Neutrophil (primary cell): ENCODE data around the gene DEFB114.

Source experiments
- H3K27ac ChIP-seq: fragments of 200-600 bp; sonication (generic); 2 replicates; pipeline ENCODE4 v1.5.1; 2016; ENCODE audit warnings: mild to moderate bottlenecking, moderate library complexity
- H3K27me3 ChIP-seq: fragments of 200-600 bp; sonication (generic); 2 replicates; pipeline ENCODE4 v1.6.0; 2016; ENCODE audit warnings: mild to moderate bottlenecking
- H3K36me3 ChIP-seq: fragments of 200-600 bp; sonication (generic); 2 replicates; pipeline ENCODE4 v1.5.1; 2017
- H3K4me1 ChIP-seq, 2 experiments: fragments of 200-600 bp in 1 of 2; sonication (generic) in 1 of 2; 1 replicate in 1 of 2; 2 replicates in 1 of 2; pipeline versions ENCODE4 v1.5.1 to v1.6.1; 2013 to 2016; ENCODE audit warnings: low read depth in 1 of 2, low read length in 1 of 2, mild to moderate bottlenecking in 1 of 2, moderate library complexity in 1 of 2; ENCODE audit not compliant: control insufficient read depth in 1 of 2, insufficient read depth in 1 of 2
- H3K4me3 ChIP-seq, 2 experiments: fragments of 200-600 bp in 1 of 2; sonication (generic) in 1 of 2; 1 replicate in 1 of 2; 2 replicates in 1 of 2; pipeline ENCODE4 v1.5.1; 2013 to 2016; ENCODE audit warnings: low read depth in 1 of 2, low read length in 1 of 2, mild to moderate bottlenecking in 1 of 2, moderate library complexity in 1 of 2
- H3K9me3 ChIP-seq: fragments of 200-600 bp; sonication (generic); 2 replicates; pipeline ENCODE4 v1.5.1; 2016
- TF ChIP-seq, protein P1 (sequence below): fragments of 200-600 bp; sonication (generic); IDR thresholded peaks from 2 replicates; pipeline ENCODE4 v1.5.1; 2016; ENCODE audit warnings: antibody characterized with exemption

DEFB114 gene

DNA sequence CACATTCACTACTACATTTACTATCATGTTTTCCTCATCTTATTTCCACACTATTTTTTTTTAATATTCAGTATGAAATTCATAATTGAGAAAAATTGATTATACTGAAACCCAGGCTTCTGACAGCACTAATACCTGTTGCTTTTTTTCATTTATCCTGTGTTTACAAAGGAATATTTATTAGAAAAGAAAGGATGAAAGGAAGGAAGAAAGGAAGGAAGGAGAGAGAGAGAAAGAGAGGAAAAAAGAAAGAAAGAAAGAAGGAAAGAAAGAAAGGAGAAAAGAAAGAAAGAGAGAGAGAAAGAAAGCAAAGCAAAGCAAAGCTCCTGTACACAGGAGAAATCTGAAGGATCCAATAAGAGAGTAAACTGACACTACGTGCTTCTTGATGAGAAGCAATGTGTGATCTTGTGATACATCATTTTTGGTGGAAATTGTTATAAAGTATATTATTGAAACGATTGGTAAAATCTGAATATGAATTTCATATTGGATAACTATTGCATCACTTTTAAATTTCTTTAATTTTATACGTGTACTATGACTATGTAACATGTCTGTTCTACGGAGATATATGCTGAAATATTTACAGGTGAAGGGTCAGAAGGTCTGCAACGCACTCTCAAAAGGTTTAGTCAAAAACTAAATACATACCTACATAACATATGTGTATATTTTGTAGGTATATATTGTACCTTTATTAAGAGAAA is 43.9 kb downstream of the DEFB114 start:
- Histone ChIP-seq H3K27me3 (no peaks in the 10 kb centered on the region), H3K4me3 (no peak overlapping the region), H3K36me3 (no peaks in the 10 kb centered on the region), H3K4me1 (no peaks in the 10 kb centered on the region), H3K9me3 (no peaks in the 10 kb centered on the region), H3K27ac (no peak overlapping the region)
- TF ChIP-seq, protein P1, sequence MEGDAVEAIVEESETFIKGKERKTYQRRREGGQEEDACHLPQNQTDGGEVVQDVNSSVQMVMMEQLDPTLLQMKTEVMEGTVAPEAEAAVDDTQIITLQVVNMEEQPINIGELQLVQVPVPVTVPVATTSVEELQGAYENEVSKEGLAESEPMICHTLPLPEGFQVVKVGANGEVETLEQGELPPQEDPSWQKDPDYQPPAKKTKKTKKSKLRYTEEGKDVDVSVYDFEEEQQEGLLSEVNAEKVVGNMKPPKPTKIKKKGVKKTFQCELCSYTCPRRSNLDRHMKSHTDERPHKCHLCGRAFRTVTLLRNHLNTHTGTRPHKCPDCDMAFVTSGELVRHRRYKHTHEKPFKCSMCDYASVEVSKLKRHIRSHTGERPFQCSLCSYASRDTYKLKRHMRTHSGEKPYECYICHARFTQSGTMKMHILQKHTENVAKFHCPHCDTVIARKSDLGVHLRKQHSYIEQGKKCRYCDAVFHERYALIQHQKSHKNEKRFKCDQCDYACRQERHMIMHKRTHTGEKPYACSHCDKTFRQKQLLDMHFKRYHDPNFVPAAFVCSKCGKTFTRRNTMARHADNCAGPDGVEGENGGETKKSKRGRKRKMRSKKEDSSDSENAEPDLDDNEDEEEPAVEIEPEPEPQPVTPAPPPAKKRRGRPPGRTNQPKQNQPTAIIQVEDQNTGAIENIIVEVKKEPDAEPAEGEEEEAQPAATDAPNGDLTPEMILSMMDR: no peak

- no peaks in the 10 kb centered on the region for H3K4me1 ChIP-seq
- H3K9me3 ChIP-seq: no peaks in the 10 kb centered on the region
- H3K36me3 ChIP-seq: no peaks in the 10 kb centered on the region
- no peak overlapping the region for H3K4me3 ChIP-seq
- TF ChIP-seq, protein P1: no peak
- no peak overlapping the region for H3K27ac ChIP-seq
- no peaks in the 10 kb centered on the region for H3K27me3 ChIP-seq
These were observed 44.7 kb downstream of the DEFB114 start for GRCh38 chr6:49919261-49919660.

DNA sequence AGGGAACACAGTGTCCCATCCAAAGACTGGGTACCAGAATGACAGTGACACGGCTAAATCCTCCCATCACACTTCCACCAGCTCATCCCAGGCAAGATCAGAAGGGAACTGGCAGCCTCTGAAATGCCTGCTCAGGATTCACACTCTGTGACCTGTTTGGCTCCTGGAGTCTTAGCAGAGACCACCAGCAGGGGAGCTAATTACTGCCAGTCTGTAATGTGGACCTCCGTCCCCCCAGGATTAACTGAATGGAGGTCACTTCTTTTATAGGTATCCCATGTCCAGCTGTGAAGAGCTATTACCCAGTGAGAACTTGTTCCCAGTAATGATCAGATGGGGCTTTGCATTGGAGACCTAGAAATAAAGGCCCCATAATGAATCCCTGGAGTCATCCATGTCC is 45.2 kb downstream of the DEFB114 start:
- no peaks in the 10 kb centered on the region for H3K36me3 ChIP-seq
- TF ChIP-seq, protein P1: no peak

DNA sequence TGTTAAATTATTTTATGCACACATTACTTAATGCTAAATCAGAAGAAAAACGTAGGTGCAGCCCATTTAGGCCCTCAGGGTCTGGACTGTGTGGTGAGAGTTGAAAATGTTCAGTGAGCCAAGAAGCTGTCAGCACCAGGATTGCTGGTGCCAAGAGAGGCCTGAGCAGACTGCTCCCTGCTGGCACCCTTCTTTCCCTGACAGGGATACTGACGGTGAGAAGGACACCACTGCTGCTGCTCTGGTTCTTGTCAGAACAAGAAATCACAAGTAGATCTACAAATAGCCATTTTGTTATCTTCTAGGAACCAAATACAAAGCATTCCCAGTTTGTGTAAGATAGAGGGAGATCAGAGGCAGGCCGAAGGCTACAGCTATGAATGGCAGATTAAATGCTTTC is 48.9 kb downstream of the DEFB114 start:
- Histone ChIP-seq H3K27me3 (no peaks in the 10 kb centered on the region), H3K4me1 (no peaks in the 10 kb centered on the region), H3K9me3 (no peaks in the 10 kb centered on the region), H3K36me3 (no peaks in the 10 kb centered on the region), H3K4me3 (no peak overlapping the region), H3K27ac (no peak overlapping the region)
- TF ChIP-seq, protein P1: no peak

More for the DNA sequence above, 45.2 kb downstream of the DEFB114 start:
- H3K9me3 ChIP-seq: no peaks in the 10 kb centered on the region
- H3K27me3 ChIP-seq: no peaks in the 10 kb centered on the region
- H3K4me3 ChIP-seq: no peak overlapping the region
- H3K27ac ChIP-seq: no peak overlapping the region
- H3K4me1 ChIP-seq: no peaks in the 10 kb centered on the region

GRCh38 chr6:49913636-49914375 is 50.2 kb downstream of the DEFB114 start:
- no peak overlapping the region for H3K4me3 ChIP-seq
- no peak overlapping the region for H3K27ac ChIP-seq
- no peaks in the 10 kb centered on the region for H3K4me1 ChIP-seq
- no peaks in the 10 kb centered on the region for H3K9me3 ChIP-seq
- TF ChIP-seq, protein P1: no peak
- H3K36me3 ChIP-seq: no peaks in the 10 kb centered on the region
- H3K27me3 ChIP-seq: no peaks in the 10 kb centered on the region
